H1 (cell line): ENCODE measurements around the gene PRR5L. TPM values are rescaled to one million over a fixed set of nuclear protein-coding genes. Genes with fewer than 3 reads are reported as not detected.

Experiments
- CTCF ChIA-PET: fragments of 300-600 bp; sonication (Branson Sonifier 250); formaldehyde crosslinking; loops from one replicate; lab custom pipeline; 2021; ENCODE audit not compliant: partially characterized antibody; lab: Charles Lee
- POLR2A ChIA-PET: fragments of 300-600 bp; sonication (Branson Sonifier 250); formaldehyde crosslinking; loops from one replicate; lab custom pipeline; 2021; ENCODE audit warnings: inconsistent platforms; ENCODE audit not compliant: partially characterized antibody; lab: Charles Lee
- DNase-seq, 2 experiments: peaks; one replicate each; pipeline versions ENCODE4 v3.0.0 to v3.0.0-alpha.2; 2010 to 2022; ENCODE audit warnings: low spot score in 2 of 2, low read depth in 1 of 2, mixed read lengths in 1 of 2
- FAIRE-seq: peaks from 2 replicates; lab custom pipeline; 2011; peaks lifted over from hg19 to GRCh38; lab: Jason Lieb, UNC
- H2AFZ ChIP-seq: 2 replicates; pipeline ENCODE4 v1.8.1; 2012; ENCODE audit warnings: low read length, inconsistent platforms
- H2AK5ac ChIP-seq: 2 replicates; pipeline ENCODE4 v1.6.1; 2013; ENCODE audit warnings: low read depth, low read length
- H2BK120ac ChIP-seq: replicated peaks from 2 replicates; pipeline ENCODE3; 2013; ENCODE audit warnings: low read depth, low read length, inconsistent platforms
- H2BK12ac ChIP-seq: 2 replicates; pipeline ENCODE4 v1.6.1; 2013; ENCODE audit warnings: low read depth, low read length
- H2BK15ac ChIP-seq: 2 replicates; pipeline ENCODE4 v1.6.1; 2013; ENCODE audit warnings: low read length
- H2BK20ac ChIP-seq: 2 replicates; pipeline ENCODE4 v1.6.1; 2013; ENCODE audit warnings: low read length
- H2BK5ac ChIP-seq: 2 replicates; pipeline ENCODE4 v1.6.1; 2013; ENCODE audit warnings: low read depth, low read length
- H3K14ac ChIP-seq: 2 replicates; pipeline ENCODE4 v1.6.1; 2013; ENCODE audit warnings: inconsistent platforms; ENCODE audit not compliant: insufficient read length
- H3K18ac ChIP-seq: 2 replicates; pipeline ENCODE4 v1.6.1; 2013; ENCODE audit warnings: low read length; ENCODE audit errors: extremely low read depth
- H3K23ac ChIP-seq: 2 replicates; pipeline ENCODE4 v1.6.1; 2013; ENCODE audit warnings: inconsistent platforms; ENCODE audit not compliant: insufficient read length
- H3K23me2 ChIP-seq: 2 replicates; pipeline ENCODE4 v1.6.1; 2013; ENCODE audit warnings: low read depth, low read length
- H3K27ac ChIP-seq: 2 replicates; pipeline ENCODE4 v1.6.1; 2011; ENCODE audit warnings: low read depth, low read length, inconsistent platforms
- H3K27me3 ChIP-seq, 4 experiments: replicated peaks in 1 of 4; 1 replicate in 1 of 4; 2 replicates in 3 of 4; pipeline versions ENCODE4 v1.6.1 to v1.8.1; 2011 to 2013; ENCODE audit warnings: low read length in 3 of 4, mild to moderate bottlenecking in 3 of 4, inconsistent platforms in 2 of 4, mixed read lengths in 2 of 4, moderate library complexity in 1 of 4; ENCODE audit not compliant: control insufficient read depth in 3 of 4, insufficient read depth in 3 of 4; ENCODE audit errors: extremely low read depth in 1 of 4
- H3K36me3 ChIP-seq, 4 experiments: 2 replicates each; pipeline versions ENCODE4 v1.6.1 to v1.8.1; 2011 to 2013; ENCODE audit warnings: mild to moderate bottlenecking in 4 of 4, low read length in 3 of 4, moderate library complexity in 2 of 4, control low read depth in 1 of 4, inconsistent platforms in 1 of 4; ENCODE audit not compliant: insufficient read depth in 4 of 4, control insufficient read depth in 2 of 4
- H3K4ac ChIP-seq: replicated peaks from 2 replicates; pipeline ENCODE3; 2013; ENCODE audit warnings: low read length, low read depth, mixed read lengths, inconsistent platforms; ENCODE audit not compliant: insufficient read length
- H3K4me1 ChIP-seq, 4 experiments: replicated peaks in 1 of 4; 1 replicate in 1 of 4; 2 replicates in 3 of 4; pipeline versions ENCODE4 v1.6.1 to v1.8.1; 2011 to 2013; ENCODE audit warnings: low read length in 3 of 4, inconsistent platforms in 2 of 4, mixed read lengths in 1 of 4; ENCODE audit not compliant: insufficient read depth in 4 of 4, control insufficient read depth in 3 of 4
- H3K4me2 ChIP-seq, 2 experiments: 2 replicates each; pipeline versions ENCODE4 v1.6.1 to v1.8.1; 2011 to 2013; ENCODE audit warnings: low read depth in 2 of 2, low read length in 2 of 2, control low read depth in 1 of 2, inconsistent platforms in 1 of 2, mild to moderate bottlenecking in 1 of 2; ENCODE audit not compliant: insufficient read depth in 1 of 2
- H3K4me3 ChIP-seq, 4 experiments: fragments of 200-600, 300-600 bp in 1 of 4; sonication (generic), shearing (Covaris generic), sonication (Bioruptor Twin) in 1 of 4; 2 replicates each; pipeline versions ENCODE4 v1.5.1 to v1.8.1; 2011 to 2016; ENCODE audit warnings: low read length in 4 of 4, low read depth in 3 of 4, control low read depth in 2 of 4, inconsistent platforms in 2 of 4, mild to moderate bottlenecking in 2 of 4, mixed read lengths in 1 of 4, moderate library complexity in 1 of 4; ENCODE audit not compliant: insufficient read depth in 2 of 4; ENCODE audit errors: extremely low read depth in 1 of 4
- H3K56ac ChIP-seq: replicated peaks from 2 replicates; pipeline ENCODE3; 2013; ENCODE audit warnings: low read depth, mild to moderate bottlenecking, mixed read lengths, low read length, inconsistent platforms; ENCODE audit not compliant: insufficient read length
- H3K79me1 ChIP-seq: 2 replicates; pipeline ENCODE4 v1.6.1; 2013; ENCODE audit warnings: low read depth, low read length, control low read depth
- H3K79me2 ChIP-seq, 2 experiments: 2 replicates each; pipeline versions ENCODE4 v1.6.1 to v1.8.1; 2012 to 2013; ENCODE audit warnings: low read length in 2 of 2, mild to moderate bottlenecking in 2 of 2, inconsistent platforms in 1 of 2; ENCODE audit not compliant: insufficient read depth in 2 of 2, control insufficient read depth in 1 of 2
- H3K9ac ChIP-seq, 4 experiments: replicated peaks in 1 of 4; 1 replicate in 1 of 4; 2 replicates in 3 of 4; pipeline versions ENCODE4 v1.6.1 to v1.8.1; 2011 to 2013; ENCODE audit warnings: low read depth in 3 of 4, low read length in 3 of 4, control low read depth in 2 of 4, mild to moderate bottlenecking in 2 of 4, moderate library complexity in 2 of 4, inconsistent platforms in 1 of 4; ENCODE audit errors: extremely low read depth in 1 of 4
- H3K9me3 ChIP-seq, 2 experiments: 2 replicates each; pipeline versions ENCODE4 v1.6.1 to v1.8.1; 2012 to 2013; ENCODE audit warnings: mild to moderate bottlenecking in 2 of 2, moderate library complexity in 2 of 2, control low read depth in 1 of 2, inconsistent platforms in 1 of 2, low read depth in 1 of 2, low read length in 1 of 2, mixed read lengths in 1 of 2; ENCODE audit not compliant: insufficient read depth in 2 of 2
- H4K20me1 ChIP-seq, 2 experiments: replicated peaks in 1 of 2; 2 replicates each; pipeline versions ENCODE3 to v1.8.1; 2011 to 2013; ENCODE audit warnings: inconsistent platforms in 2 of 2, low read length in 2 of 2, mild to moderate bottlenecking in 1 of 2; ENCODE audit not compliant: insufficient read depth in 2 of 2, control insufficient read depth in 1 of 2
- H4K5ac ChIP-seq: 2 replicates; pipeline ENCODE4 v1.6.1; 2013; ENCODE audit warnings: low read length, low read depth, mixed read lengths, inconsistent platforms; ENCODE audit not compliant: insufficient read length
- H4K8ac ChIP-seq: 2 replicates; pipeline ENCODE4 v1.8.0; 2013; ENCODE audit warnings: mild to moderate bottlenecking, moderate library complexity, low read length, inconsistent platforms; ENCODE audit not compliant: insufficient read depth; ENCODE audit errors: extremely low read depth
- H4K91ac ChIP-seq: replicated peaks from 2 replicates; pipeline ENCODE3; 2013; ENCODE audit warnings: low read length, mixed read lengths, inconsistent platforms; ENCODE audit not compliant: insufficient read length
- CBX8 ChIP-seq: fragments of 300-800, 300-1000 bp; sonication (generic); IDR thresholded peaks from 2 replicates; pipeline ENCODE4 v1.7.1; 2016; ENCODE audit warnings: low read depth, low read length, borderline replicate concordance
- CREB1 ChIP-seq: IDR thresholded peaks from 2 replicates; pipeline ENCODE4 v1.6.1; 2012; ENCODE audit warnings: inconsistent platforms
- HDAC2 ChIP-seq, 2 experiments: fragments of 300-600 bp in 1 of 2; sonication (generic) in 1 of 2; IDR thresholded peaks; 2 replicates each; pipeline ENCODE4 v1.6.1; 2011 to 2012; ENCODE audit warnings: low read depth in 2 of 2, low read length in 2 of 2, mild to moderate bottlenecking in 2 of 2, moderate library complexity in 2 of 2, borderline replicate concordance in 1 of 2, inconsistent platforms in 1 of 2
- HDAC6 ChIP-seq: IDR thresholded peaks from one replicate; pipeline ENCODE4 v1.7.1; 2012; ENCODE audit warnings: low read depth, mild to moderate bottlenecking, inconsistent platforms, low read length, moderate library complexity
- KDM4A ChIP-seq: IDR thresholded peaks from one replicate; pipeline ENCODE4 v1.7.1; 2012; ENCODE audit warnings: low read depth, mild to moderate bottlenecking, moderate library complexity, low read length, inconsistent platforms; ENCODE audit not compliant: severe bottlenecking
- NRF1 ChIP-seq: IDR thresholded peaks from 2 replicates; pipeline ENCODE4 v1.6.1; 2011; ENCODE audit warnings: mild to moderate bottlenecking, low read depth, low read length, improper control_type of control experiment
- PHF8 ChIP-seq: fragments of 200-600 bp; sonication (generic); conservative IDR thresholded peaks from 2 replicates; pipeline ENCODE4 v1.7.1; 2012; ENCODE audit warnings: low read depth, mild to moderate bottlenecking, inconsistent platforms, low read length, moderate library complexity
- SIN3A ChIP-seq, 2 experiments: IDR thresholded peaks in 1 of 2; conservative IDR thresholded peaks in 1 of 2; 2 replicates each; pipeline ENCODE4 v1.6.1; 2011 to 2012; ENCODE audit warnings: low read length in 2 of 2, improper control_type of control experiment in 1 of 2, low read depth in 1 of 2, mild to moderate bottlenecking in 1 of 2
- SRF ChIP-seq: IDR thresholded peaks from 2 replicates; pipeline ENCODE4 v1.6.1; 2011; ENCODE audit warnings: mild to moderate bottlenecking, low read depth, low read length, moderate library complexity
- TBP ChIP-seq: IDR thresholded peaks from 2 replicates; pipeline ENCODE4 v1.6.1; 2011; ENCODE audit warnings: low read depth, low read length, improper control_type of control experiment
- TCF12 ChIP-seq: IDR thresholded peaks from 2 replicates; pipeline ENCODE4 v1.6.1; 2011; ENCODE audit warnings: low read depth, mild to moderate bottlenecking, low read length
- ZNF274 ChIP-seq: IDR thresholded peaks from 2 replicates; pipeline ENCODE4 v1.7.0; 2012; ENCODE audit warnings: low read length, borderline replicate concordance; ENCODE audit errors: extremely low read depth
- WGBS, 2 experiments: shearing (Covaris generic) in 1 of 2; methylation state at CpG; one replicate each; pipeline versions ENCODE4 v1.1.6 to v1.1.7; 2013 to 2015; ENCODE audit warnings: low lambda C conversion rate in 2 of 2, mixed read lengths in 2 of 2, inconsistent platforms in 1 of 2, low coverage in 1 of 2, missing lambda C conversion rate in 1 of 2; ENCODE audit not compliant: insufficient replicate concordance in 2 of 2, insufficient coverage in 1 of 2, insufficient read length in 1 of 2; ENCODE audit errors: extremely low coverage in 1 of 2, missing lambda C conversion rate in 1 of 2; 5-methylcytosine and 5-hydroxymethylcytosine counted together
- polyA plus RNA-seq, 7 experiments: library from polyadenylated mRNA; depleted of rRNA in 3 of 7; stranded (reverse) in 5 of 7; unstranded in 2 of 7; fragments of >200 nt in 5 of 7; fragments of 200-250 nt in 2 of 7; gene quantifications; 1 replicate in 5 of 7; 2 replicates in 1 of 7; 4 replicates in 1 of 7; pipeline versions ENCODE4 v1.2.1 to v1.2.3, GENCODE V29; 2011 to 2013; ENCODE audit warnings: missing spikeins in 2 of 7, mixed read lengths in 2 of 7
- total RNA-seq: library from RNA; stranded (reverse); fragmentation: NEBNext Ultra II Directional; extraction: Animal tissue kit (Norgen Biotek cat#: 25700); gene quantifications from 2 replicates; pipeline ENCODE4 v1.2.1, GENCODE V29; 2021

The PRR5L gene
- total and polyA plus RNA-seq, 2 of the 8 experiments (the other 6 are each of a cell fraction or from before 2014, with no cell fraction given) = 6.6 to 10.1 TPM

GRCh38 chr11:36405585-36406367 lies 109.7 kb downstream of the PRR5L start:
- Histone ChIP-seq H4K5ac (no peak overlapping the region), H3K56ac (no peak overlapping the region), H3K79me1 (no peaks in the 10 kb centered on the region), H2BK12ac (no peak overlapping the region), H3K14ac (no peak overlapping the region), H3K36me3 (no peaks in the 10 kb centered on the region), H3K18ac (no peak overlapping the region), H3K4ac (no peak overlapping the region), H3K23me2 (no peaks in the 10 kb centered on the region; the same call in 1 of the 2 replicates), H3K79me2 (no peaks in the 10 kb centered on the region), H3K4me3 (no peak overlapping the region), H4K20me1 (no peaks in the 10 kb centered on the region), H2BK20ac (no peak overlapping the region), H4K91ac (no peak overlapping the region), H2AFZ (no peak overlapping the region), H3K4me2 (no peak overlapping the region), H2BK120ac (no peak overlapping the region), H3K23ac (no peak overlapping the region), H3K9ac (no peak overlapping the region), H2BK5ac (no peak overlapping the region), H4K8ac (no peak overlapping the region), H2BK15ac (no peak overlapping the region), H3K27me3 (no peaks in the 10 kb centered on the region), H3K4me1 (no peaks in the 10 kb centered on the region), H3K27ac (no peak overlapping the region), H3K9me3 (no peaks in the 10 kb centered on the region), H2AK5ac (no peak overlapping the region)
- DNase-seq (no peak), FAIRE-seq (no peak)
- WGBS, 2 experiments = 83% methylated on average over 5 of the region's 5 CpGs; no CpG with 5 or more reads in 1 of the 2 experiments
- CTCF ChIA-PET = interaction anchor here (0.7 to 1.7 kb wide), 4 partner anchors 30 to 113 kb away, joined by 3 to 5 read pairs (median 3); no protein-coding TSS in a partner anchor
- POLR2A ChIA-PET = interaction anchor here (1.2 kb wide), 1 partner anchor 50 kb away, joined by 3 read pairs; no protein-coding TSS in a partner anchor
- TF ChIP-seq TCF12 (no peak), CREB1 (no peak), ZNF274 (no peak), KDM4A (no peak), HDAC2 (IDR thresholded peaks at IDR 0.05; ENCODE audit: borderline replicate concordance in 1 of 2, low read depth in 2 of 2, low read length in 2 of 2) (no peak), SIN3A (conservative IDR thresholded peaks at IDR 0.05 in 1 of 2, IDR thresholded peaks at IDR 0.05 in 1 of 2; ENCODE audit: low read depth in 1 of 2, low read length in 2 of 2) (no peak), TBP (no peak), SRF (no peak), HDAC6 (no peak), NRF1 (no peak), PHF8 (no peak), CBX8 (no peak)
